A673 (cell line): Measurements from ENCODE around the gene BCAR1. TPM values are rescaled to one million over a fixed set of nuclear protein-coding genes. Genes with fewer than 3 reads are reported as not detected.
"Not testable (repeated sequence)": the region's sequence is repeated elsewhere in the genome, so short reads cannot be mapped to it uniquely, and the experiment has no call there.

Experiments used
- BruUV-seq: library from RNA; stranded (reverse); fragments of 400-500 nt; replicated peaks from 2 replicates; lab custom pipeline; 2021; lab: Mats Ljungman, UMichigan
- CTCF ChIA-PET: fragments of 300-600 bp; sonication (Branson Sonifier 250); formaldehyde crosslinking; loops from one replicate; lab custom pipeline; 2022; ENCODE audit warnings: antibody characterized with exemption; lab: Charles Lee
- POLR2A ChIA-PET: fragments of 300-600 bp; sonication (Branson Sonifier 250); formaldehyde crosslinking; loops from one replicate; lab custom pipeline; 2022; ENCODE audit warnings: antibody characterized with exemption; ENCODE audit not compliant: low non-redundant PET; lab: Charles Lee
- DNase-seq: peaks from one replicate; pipeline ENCODE4 v3.0.0-alpha.2; 2015; ENCODE audit warnings: low spot score
- H3K27ac ChIP-seq: fragments of 200-600 bp; sonication (generic); 2 replicates; pipeline ENCODE4 v1.5.1; 2016; ENCODE audit warnings: mixed run types, low read depth, mild to moderate bottlenecking, mixed read lengths, antibody characterized with exemption, low read length; ENCODE audit not compliant: poor library complexity, severe bottlenecking
- H3K27me3 ChIP-seq: fragments of 200-600 bp; sonication (generic); replicated peaks from 2 replicates; pipeline ENCODE4 v1.6.1; 2017; ENCODE audit warnings: mixed run types, low read depth, mild to moderate bottlenecking, mixed read lengths, antibody characterized with exemption, low read length; ENCODE audit not compliant: insufficient read depth, poor library complexity
- H3K36me3 ChIP-seq: fragments of 200-600 bp; sonication (generic); 2 replicates; pipeline ENCODE4 v1.6.1; 2016; ENCODE audit warnings: mixed run types, mild to moderate bottlenecking, mixed read lengths, antibody characterized with exemption, low read length; ENCODE audit not compliant: insufficient read depth, poor library complexity, severe bottlenecking
- H3K4me1 ChIP-seq: fragments of 200-600 bp; sonication (generic); 2 replicates; pipeline ENCODE4 v1.6.1; 2017; ENCODE audit warnings: mixed run types, mild to moderate bottlenecking, mixed read lengths, antibody characterized with exemption, low read length; ENCODE audit not compliant: insufficient read depth, poor library complexity, severe bottlenecking
- H3K4me3 ChIP-seq: fragments of 200-600 bp; sonication (generic); 2 replicates; pipeline ENCODE4 v1.5.1; 2016; ENCODE audit warnings: low read depth, mixed run types, mild to moderate bottlenecking, mixed read lengths, low read length; ENCODE audit not compliant: poor library complexity, severe bottlenecking
- H3K9me3 ChIP-seq: fragments of 200-600 bp; sonication (generic); 2 replicates; pipeline ENCODE4 v1.6.1; 2016; ENCODE audit warnings: mixed run types, low read depth, mild to moderate bottlenecking, mixed read lengths, antibody characterized with exemption, low read length; ENCODE audit not compliant: poor library complexity, severe bottlenecking
- EZH2 ChIP-seq: fragments of 200-600 bp; sonication (generic); IDR thresholded peaks from 2 replicates; pipeline ENCODE4 v1.6.1; 2017; ENCODE audit warnings: borderline replicate concordance, low read depth, mild to moderate bottlenecking, mixed read lengths, antibody characterized with exemption, low read length; ENCODE audit not compliant: poor library complexity, severe bottlenecking
- intact Hi-C: fragments of 100-400 bp; cut with micrococcal nuclease; formaldehyde crosslinking; loops from one replicate; pipeline ENCODE4 v1.10.0; 2022; ENCODE audit not compliant: unreplicated experiment
- total RNA-seq: library from RNA; stranded (reverse); gene quantifications from 2 replicates; pipeline ENCODE4 v1.2.3, GENCODE V29; 2021
- TF ChIP-seq, protein P1 (sequence below): fragments of 300-800, 200-600 bp; sonication (generic); conservative IDR thresholded peaks from 2 replicates; pipeline ENCODE4 v1.5.1; 2017; ENCODE audit warnings: low read depth, mild to moderate bottlenecking, antibody characterized with exemption, low read length, moderate library complexity, mixed read lengths

Gene BCAR1
- total RNA-seq, 1 experiment from 2014 or later, result 42.2 TPM

DNA sequence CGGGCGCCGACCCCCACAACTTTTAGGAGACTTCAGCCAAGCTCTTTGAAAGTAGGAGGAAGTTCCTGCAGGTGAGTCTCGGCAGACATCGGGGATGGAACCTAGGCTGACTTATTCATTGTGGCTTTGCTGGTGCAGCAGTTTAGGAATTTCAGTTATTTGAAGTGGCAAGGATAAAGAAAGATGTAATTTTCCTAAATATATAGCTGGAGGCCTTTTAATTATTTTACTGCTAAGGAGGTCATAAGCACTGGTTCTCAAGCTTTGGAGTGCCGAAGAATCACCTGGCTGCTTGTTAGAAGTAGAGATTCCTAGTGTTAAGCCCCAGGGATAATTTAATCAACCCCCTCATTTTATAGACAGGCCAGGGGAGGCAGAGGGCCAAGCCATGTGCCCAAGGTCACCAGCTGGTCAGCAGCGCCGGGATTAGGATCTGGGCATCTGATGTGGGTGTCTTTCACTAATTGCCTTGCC is 28.9 kb upstream of the BCAR1 start:
- no peaks in the 10 kb centered on the region for H3K27me3 ChIP-seq
- POLR2A ChIA-PET, result no interaction called here
- BruUV-seq, result no TSS peak
- no peak for DNase-seq
- H3K27ac ChIP-seq, result no peak overlapping the region
- no peak overlapping the region for H3K4me3 ChIP-seq
- H3K9me3 ChIP-seq, result no peaks in the 10 kb centered on the region
- H3K4me1 ChIP-seq, result no peaks in the 10 kb centered on the region
- TF ChIP-seq, protein P1, sequence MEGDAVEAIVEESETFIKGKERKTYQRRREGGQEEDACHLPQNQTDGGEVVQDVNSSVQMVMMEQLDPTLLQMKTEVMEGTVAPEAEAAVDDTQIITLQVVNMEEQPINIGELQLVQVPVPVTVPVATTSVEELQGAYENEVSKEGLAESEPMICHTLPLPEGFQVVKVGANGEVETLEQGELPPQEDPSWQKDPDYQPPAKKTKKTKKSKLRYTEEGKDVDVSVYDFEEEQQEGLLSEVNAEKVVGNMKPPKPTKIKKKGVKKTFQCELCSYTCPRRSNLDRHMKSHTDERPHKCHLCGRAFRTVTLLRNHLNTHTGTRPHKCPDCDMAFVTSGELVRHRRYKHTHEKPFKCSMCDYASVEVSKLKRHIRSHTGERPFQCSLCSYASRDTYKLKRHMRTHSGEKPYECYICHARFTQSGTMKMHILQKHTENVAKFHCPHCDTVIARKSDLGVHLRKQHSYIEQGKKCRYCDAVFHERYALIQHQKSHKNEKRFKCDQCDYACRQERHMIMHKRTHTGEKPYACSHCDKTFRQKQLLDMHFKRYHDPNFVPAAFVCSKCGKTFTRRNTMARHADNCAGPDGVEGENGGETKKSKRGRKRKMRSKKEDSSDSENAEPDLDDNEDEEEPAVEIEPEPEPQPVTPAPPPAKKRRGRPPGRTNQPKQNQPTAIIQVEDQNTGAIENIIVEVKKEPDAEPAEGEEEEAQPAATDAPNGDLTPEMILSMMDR, result no peak
- intact Hi-C loops, result no loop called here
- no peaks in the 10 kb centered on the region for H3K36me3 ChIP-seq
- CTCF ChIA-PET, result interaction anchor here (1.2 kb wide), 1 partner anchor 25 kb away, joined by 3 read pairs; no protein-coding TSS in a partner anchor

DNA sequence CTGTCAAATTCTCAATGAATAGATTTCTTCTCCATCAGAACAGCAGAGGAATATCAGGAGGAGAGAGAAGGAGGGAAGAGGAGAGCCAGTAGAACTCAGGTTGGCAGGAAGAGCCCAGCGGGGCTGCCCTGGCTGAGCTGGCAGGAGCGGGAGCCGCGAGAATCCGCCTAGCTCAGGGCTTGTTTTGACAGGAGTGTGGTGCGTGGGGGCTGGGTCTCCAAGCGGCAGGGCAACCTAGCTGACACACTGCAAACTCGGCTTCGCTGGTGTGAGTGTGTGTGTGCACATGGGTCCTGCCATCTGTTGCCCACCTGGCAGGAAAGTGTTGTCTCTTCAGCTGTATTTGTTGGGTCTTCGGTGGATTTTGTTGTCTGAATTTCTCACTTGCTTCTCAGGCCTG is 27.9 kb upstream of the BCAR1 start:
- no peak for TF ChIP-seq EZH2
- TF ChIP-seq, protein P1, result no peak
- no peaks in the 10 kb centered on the region for H3K27me3 ChIP-seq
- ChIA-PET POLR2A (no interaction called here), CTCF (interaction anchor here (1.2 kb wide), 1 partner anchor 26 kb away, joined by 3 read pairs; no protein-coding TSS in a partner anchor)
- no peak overlapping the region for H3K4me3 ChIP-seq
- no TSS peak for BruUV-seq
- no peaks in the 10 kb centered on the region for H3K4me1 ChIP-seq
- no peaks in the 10 kb centered on the region for H3K9me3 ChIP-seq
- no peak for DNase-seq
- intact Hi-C loops, result no loop called here
- no peaks in the 10 kb centered on the region for H3K36me3 ChIP-seq
- H3K27ac ChIP-seq, result no peak overlapping the region

DNA sequence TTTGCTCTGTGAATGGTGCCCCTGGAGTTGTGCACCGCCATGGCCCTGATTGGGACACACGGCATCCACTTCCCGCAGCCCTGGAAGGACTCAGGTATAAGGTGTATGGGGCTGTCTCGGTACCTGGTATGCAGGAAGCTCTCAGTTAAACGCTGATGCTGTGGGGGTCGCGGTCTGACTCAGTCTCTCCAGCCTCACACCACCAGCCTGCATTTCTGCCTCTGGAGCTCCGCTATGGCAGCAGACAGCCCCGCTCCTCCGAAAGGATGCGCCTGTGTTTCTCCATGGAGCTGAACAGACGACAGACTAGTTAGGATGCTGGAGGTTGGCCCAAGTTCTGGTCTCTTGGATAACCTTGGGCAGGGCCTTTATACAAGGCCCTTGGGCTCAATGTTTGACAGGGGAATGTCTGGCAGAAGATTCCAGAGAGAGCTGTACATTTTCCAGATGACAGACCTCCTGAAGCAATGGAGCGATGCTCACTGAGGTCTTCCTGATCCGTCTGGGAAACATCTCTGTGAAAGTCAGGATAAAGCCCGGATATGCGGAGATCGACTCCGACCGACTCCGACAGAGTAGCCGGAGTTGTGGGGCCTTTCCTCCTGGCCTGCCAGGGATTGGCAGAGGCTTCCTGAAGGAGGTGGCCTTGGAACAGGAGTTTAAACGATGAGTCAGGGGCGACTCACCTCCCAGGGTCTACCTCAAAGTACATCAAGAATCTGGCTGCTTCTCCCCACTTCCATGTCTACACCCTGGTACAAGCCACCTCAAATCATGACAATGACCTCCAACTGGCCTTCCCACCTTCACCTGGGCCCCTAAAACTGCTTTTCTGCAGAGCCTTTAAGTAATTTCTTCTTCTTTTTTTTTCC is 21.9 kb upstream of the BCAR1 start:
- TF ChIP-seq, protein P1, result no peak
- TF ChIP-seq EZH2, result no peak
- H3K9me3 ChIP-seq, result no peaks in the 10 kb centered on the region
- H3K36me3 ChIP-seq, result no peaks in the 10 kb centered on the region
- no peak overlapping the region for H3K4me3 ChIP-seq
- intact Hi-C loops, result no loop called here
- H3K27me3 ChIP-seq, result no peaks in the 10 kb centered on the region
- ChIA-PET CTCF (no interaction called here), POLR2A (no interaction called here)
- no peak overlapping the region for H3K27ac ChIP-seq
- no peak for DNase-seq
- no TSS peak for BruUV-seq
- H3K4me1 ChIP-seq, result no peaks in the 10 kb centered on the region

DNA sequence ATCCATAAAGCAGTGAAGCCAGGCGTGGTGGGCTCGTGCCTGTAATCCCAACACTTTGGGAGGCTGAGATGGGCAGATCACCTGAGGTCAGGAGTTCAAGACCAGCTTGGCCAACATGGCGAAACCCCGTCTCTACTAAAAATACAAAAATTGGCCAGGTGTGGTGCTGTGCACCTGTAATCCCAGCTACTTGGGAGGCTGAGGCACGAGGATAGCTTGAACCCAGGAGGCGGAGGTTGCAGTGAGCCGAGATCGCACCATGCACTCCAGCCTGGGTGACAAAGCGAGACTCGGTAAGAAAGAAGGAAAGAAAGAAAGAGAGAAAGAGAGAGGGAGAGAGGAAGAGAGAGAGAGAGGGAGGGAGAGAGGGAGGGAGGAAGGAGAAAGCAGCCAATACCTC is 21.2 kb upstream of the BCAR1 start:
- CTCF ChIA-PET, result not testable (repeated sequence)

More for the DNA sequence above, 21.2 kb upstream of the BCAR1 start:
- H3K9me3 ChIP-seq, BruUV-seq, intact Hi-C loops, H3K4me1 ChIP-seq, H3K27ac ChIP-seq, H3K27me3 ChIP-seq, H3K36me3 ChIP-seq, H3K4me3 ChIP-seq, DNase-seq, POLR2A ChIA-PET: not testable (repeated sequence)
